ENCODE measurements around the gene MRPS15.
A peak's percentile ranks its signal among the peaks of the same experiment; 100 is the strongest.

The MRPS15 gene

GRCh38 chr1:36432616-36433015 is 31.6 kb downstream of the MRPS15 start:
- no peak for DNase-seq (ENCODE audit: extremely low read depth, low read depth)
- TF ChIP-seq CTCF (IDR thresholded peaks at IDR 0.05; ENCODE audit: low read depth, low read length): no peak

- no peak for TF ChIP-seq CTCF (IDR thresholded peaks at IDR 0.05; ENCODE audit: low read depth, low read length)
- DNase-seq (ENCODE audit: extremely low read depth, low read depth): no peak
Measured at GRCh38 chr1:36425791-36426190, 38.4 kb downstream of the MRPS15 start.

- no peak for TF ChIP-seq CTCF (IDR thresholded peaks at IDR 0.05; ENCODE audit: low read depth, low read length)
- no peak for DNase-seq (ENCODE audit: extremely low read depth, low read depth)
Measured at GRCh38 chr1:36421649-36422048, 42.5 kb downstream of the MRPS15 start.

- peak; percentile 64 for DNase-seq (ENCODE audit: extremely low read depth, low read depth)
Measured at GRCh38 chr1:36420836-36421317, 43.3 kb downstream of the MRPS15 start.

GRCh38 chr1:36420409-36420808 is 43.8 kb downstream of the MRPS15 start:
- DNase-seq (ENCODE audit: extremely low read depth, low read depth): no peak
- no peak for TF ChIP-seq CTCF (IDR thresholded peaks at IDR 0.05; ENCODE audit: low read depth, low read length)

More at GRCh38 chr1:36420836-36421317, 43.3 kb downstream of the MRPS15 start:
- TF ChIP-seq CTCF (IDR thresholded peaks at IDR 0.05; ENCODE audit: low read depth, low read length): peak; percentile 97

- no peak for DNase-seq (ENCODE audit: extremely low read depth, low read depth)
- no peak for TF ChIP-seq CTCF (IDR thresholded peaks at IDR 0.05; ENCODE audit: low read depth, low read length)
Measured at GRCh38 chr1:36419569-36419968, 44.6 kb downstream of the MRPS15 start.

- no peak for DNase-seq (ENCODE audit: extremely low read depth, low read depth)
- TF ChIP-seq CTCF (IDR thresholded peaks at IDR 0.05; ENCODE audit: low read depth, low read length): no peak
Measured at GRCh38 chr1:36419140-36419539, 45.0 kb downstream of the MRPS15 start.

Measured in AG09319 (cell line).